Mucosa of descending colon (tissue), 3 donors: ENCODE measurements around the gene AXIN2. TPM values are rescaled to one million over a fixed set of nuclear protein-coding genes. Genes with fewer than 3 reads are reported as not detected.

ENCODE experiments used
- ATAC-seq: fragments of 200-7000 bp; cut with Tn5 transposase; one replicate; pipeline ENCODE4 v1.9.1; 2020; ENCODE audit warnings: mild to moderate bottlenecking, moderate library complexity
- DNase-seq, 3 donors: peaks; one replicate each; pipeline ENCODE4 v3.0.0-alpha.2; 2020
- H3K36me3 ChIP-seq: fragments of 200-600 bp; one replicate; pipeline ENCODE4 v1.8.0; 2021; ENCODE audit warnings: low read depth, mild to moderate bottlenecking
- H3K4me1 ChIP-seq: fragments of 200-600 bp; one replicate; pipeline ENCODE4 v1.8.0; 2021; ENCODE audit warnings: low read depth, mild to moderate bottlenecking
- H3K4me3 ChIP-seq: fragments of 200-600 bp; one replicate; pipeline ENCODE4 v1.8.0; 2021; ENCODE audit warnings: mild to moderate bottlenecking
- H3K9me3 ChIP-seq: fragments of 200-600 bp; one replicate; pipeline ENCODE4 v1.8.0; 2021; ENCODE audit warnings: mild to moderate bottlenecking
- intact Hi-C, 2 donors: fragments of 100-400 bp; cut with DNase I in 1 of 2; cut with micrococcal nuclease in 1 of 2; formaldehyde crosslinking; loops; one replicate each; pipeline versions ENCODE4 v1.11.0 to v1.11.1; 2022; cut with DNase I, micrococcal nuclease
- total RNA-seq, 3 donors: library from RNA; stranded (reverse); fragmentation: NEBNext Ultra II Directional in 2 of 3; extraction: Animal tissue kit (Norgen Biotek cat#: 25700) in 2 of 3; gene quantifications; one replicate each; pipeline versions ENCODE4 v1.2.1 to v1.2.4, GENCODE V29; 2021 to 2023
- TF ChIP-seq, protein P1 (sequence below): fragments of 200-600 bp; IDR thresholded peaks from one replicate; pipeline ENCODE4 v1.8.0; 2022; ENCODE audit warnings: antibody characterized with exemption, mild to moderate bottlenecking
- donor health status: DM: no; HTN: no; CAD: no; lungs with moderate emphysema.
- donor health status: DM: no; HTN: no; CAD: no.
- donor health status: DM: no; HTN: yes; CAD: no.

The AXIN2 gene
- total RNA-seq, 3 donors from 2014 or later, result 27.6 to 63.3 (median 39.3) TPM

DNA sequence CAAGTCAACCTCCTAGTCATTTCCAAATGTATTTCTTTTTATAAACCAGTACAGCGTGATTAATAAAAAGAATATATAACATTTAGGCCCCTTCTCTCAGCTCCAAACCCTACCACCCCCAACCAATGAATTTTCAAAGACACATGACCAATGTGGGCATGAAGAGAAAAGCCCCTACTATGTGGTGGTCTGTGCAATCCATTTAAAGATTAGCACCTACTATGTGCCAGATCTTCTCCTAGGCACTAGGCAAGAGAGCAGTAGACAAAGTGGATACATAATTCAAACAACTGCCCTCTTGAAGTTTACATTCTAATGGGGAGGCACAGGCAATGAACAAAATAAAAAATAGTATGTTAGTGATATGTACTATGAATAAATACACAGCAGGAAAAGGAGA, 19.4 kb downstream of the AXIN2 start:
- ATAC-seq (no peak), DNase-seq (no peak)
- H3K9me3 ChIP-seq, result no peaks in the 10 kb centered on the region
- intact Hi-C loops, result no loop called here
- H3K4me1 ChIP-seq, result peaks cover 17% of the 10 kb centered on the region
- H3K4me3 ChIP-seq, result no peak overlapping the region
- TF ChIP-seq, protein P1, sequence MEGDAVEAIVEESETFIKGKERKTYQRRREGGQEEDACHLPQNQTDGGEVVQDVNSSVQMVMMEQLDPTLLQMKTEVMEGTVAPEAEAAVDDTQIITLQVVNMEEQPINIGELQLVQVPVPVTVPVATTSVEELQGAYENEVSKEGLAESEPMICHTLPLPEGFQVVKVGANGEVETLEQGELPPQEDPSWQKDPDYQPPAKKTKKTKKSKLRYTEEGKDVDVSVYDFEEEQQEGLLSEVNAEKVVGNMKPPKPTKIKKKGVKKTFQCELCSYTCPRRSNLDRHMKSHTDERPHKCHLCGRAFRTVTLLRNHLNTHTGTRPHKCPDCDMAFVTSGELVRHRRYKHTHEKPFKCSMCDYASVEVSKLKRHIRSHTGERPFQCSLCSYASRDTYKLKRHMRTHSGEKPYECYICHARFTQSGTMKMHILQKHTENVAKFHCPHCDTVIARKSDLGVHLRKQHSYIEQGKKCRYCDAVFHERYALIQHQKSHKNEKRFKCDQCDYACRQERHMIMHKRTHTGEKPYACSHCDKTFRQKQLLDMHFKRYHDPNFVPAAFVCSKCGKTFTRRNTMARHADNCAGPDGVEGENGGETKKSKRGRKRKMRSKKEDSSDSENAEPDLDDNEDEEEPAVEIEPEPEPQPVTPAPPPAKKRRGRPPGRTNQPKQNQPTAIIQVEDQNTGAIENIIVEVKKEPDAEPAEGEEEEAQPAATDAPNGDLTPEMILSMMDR, result no peak
- H3K36me3 ChIP-seq, result no peaks in the 10 kb centered on the region

DNA sequence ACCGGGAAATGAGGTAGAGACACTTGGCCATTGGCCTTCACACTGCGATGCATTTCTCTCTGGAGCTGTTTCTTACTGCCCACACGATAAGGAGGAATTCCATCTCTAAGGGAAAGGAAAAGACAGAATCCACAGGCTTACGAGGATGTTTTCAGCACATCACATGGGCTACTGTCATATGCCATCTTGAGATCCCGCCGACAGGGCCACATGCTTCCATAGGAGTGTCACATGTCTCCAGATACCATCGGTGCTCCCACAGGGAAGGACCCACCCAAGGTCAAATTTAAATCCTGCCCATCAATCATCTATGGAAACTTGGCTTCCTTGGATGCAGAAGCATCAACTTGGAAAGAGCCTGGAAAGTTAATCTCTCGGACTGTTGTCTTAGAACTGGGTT, 20.0 kb downstream of the AXIN2 start:
- H3K4me3 ChIP-seq, result no peak overlapping the region
- intact Hi-C loops, result no loop called here
- no peaks in the 10 kb centered on the region for H3K9me3 ChIP-seq
- DNase-seq, result no peak
- H3K36me3 ChIP-seq, result no peaks in the 10 kb centered on the region
- no peak for ATAC-seq
- peaks cover 11% of the 10 kb centered on the region for H3K4me1 ChIP-seq
- TF ChIP-seq, protein P1, result no peak

DNA sequence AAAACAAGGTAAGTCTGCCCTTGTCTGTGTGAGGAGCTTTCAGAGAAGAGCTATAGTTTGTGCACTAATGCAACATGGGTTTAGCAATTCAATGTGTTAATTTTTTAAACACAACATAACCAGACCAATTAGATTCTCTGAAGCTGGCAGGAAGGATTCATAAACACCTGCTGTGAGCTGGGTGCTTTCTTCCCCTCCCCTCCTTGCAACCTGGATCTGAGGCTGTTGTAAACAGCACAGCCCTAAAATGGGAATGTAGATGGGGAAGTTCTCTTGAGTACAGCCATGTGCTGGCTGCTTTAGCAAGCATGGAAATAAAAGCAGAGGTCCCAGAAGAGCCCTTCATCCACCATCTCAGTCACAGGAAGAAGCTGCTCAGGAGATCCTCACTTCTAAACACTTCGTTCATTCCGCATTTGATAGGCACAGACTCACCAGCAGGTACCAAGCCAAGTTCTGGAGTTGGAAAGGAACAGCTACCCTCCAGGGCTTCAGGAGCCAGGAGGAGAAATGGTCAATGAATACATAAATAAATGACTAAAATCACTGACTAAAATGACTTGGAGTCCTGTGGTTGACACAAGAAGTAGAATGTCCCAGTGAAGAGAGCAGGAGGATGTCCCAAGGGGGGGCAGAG, 21.7 kb downstream of the AXIN2 start:
- DNase-seq (no peak), ATAC-seq (no peak)
- intact Hi-C loops, result no loop called here
- TF ChIP-seq, protein P1, result no peak
- no peaks in the 10 kb centered on the region for H3K9me3 ChIP-seq
- no peaks in the 10 kb centered on the region for H3K36me3 ChIP-seq
- H3K4me3 ChIP-seq, result no peak overlapping the region
- no peaks in the 10 kb centered on the region for H3K4me1 ChIP-seq

DNA sequence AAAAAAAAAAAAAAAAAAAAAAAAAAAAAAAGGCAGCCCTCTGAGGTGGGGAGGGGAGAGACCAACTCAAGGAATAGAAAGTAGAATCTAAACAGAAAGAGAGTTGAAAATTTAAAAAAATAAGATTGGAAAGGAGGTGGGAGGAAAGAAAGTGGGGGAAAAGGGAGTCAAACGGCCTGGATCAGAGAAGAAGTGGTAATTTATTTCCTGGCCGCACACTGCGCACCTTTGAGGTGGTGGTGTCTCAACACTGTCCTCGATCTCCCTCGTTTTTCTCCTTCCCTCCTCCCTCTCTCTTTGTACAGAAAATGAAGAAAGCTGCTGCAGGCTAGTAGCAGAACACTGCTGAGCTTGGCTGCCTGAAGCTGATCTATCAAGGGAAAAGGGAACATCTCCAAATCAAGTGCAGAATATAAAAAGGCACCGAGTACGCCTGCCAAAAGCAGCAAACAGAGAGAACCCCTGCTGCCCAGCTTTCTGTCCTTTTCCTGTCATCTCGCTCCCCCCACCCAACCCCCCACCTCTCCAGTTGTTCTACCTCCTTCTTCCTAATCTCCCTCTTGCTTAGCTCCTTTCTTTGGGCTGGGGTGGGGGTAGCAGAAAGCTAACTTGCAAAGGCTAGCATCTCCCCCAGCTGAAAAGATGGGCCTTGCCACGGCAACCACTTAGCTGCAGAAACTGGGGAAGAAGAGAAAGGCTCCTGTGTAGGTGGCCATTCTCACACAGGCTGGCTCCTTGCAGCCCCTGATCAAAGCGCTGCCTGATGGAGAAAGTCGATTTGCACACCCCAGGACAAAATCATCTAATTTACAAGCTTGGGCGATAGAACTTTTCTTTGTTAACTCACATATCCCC, 22.5 kb downstream of the AXIN2 start:
- no peaks in the 10 kb centered on the region for H3K36me3 ChIP-seq
- intact Hi-C loops, result no loop called here
- TF ChIP-seq, protein P1, result no peak
- no peak for DNase-seq
- no peak overlapping the region for H3K4me3 ChIP-seq
- no peaks in the 10 kb centered on the region for H3K9me3 ChIP-seq
- H3K4me1 ChIP-seq, result no peaks in the 10 kb centered on the region
- no peak for ATAC-seq

DNA sequence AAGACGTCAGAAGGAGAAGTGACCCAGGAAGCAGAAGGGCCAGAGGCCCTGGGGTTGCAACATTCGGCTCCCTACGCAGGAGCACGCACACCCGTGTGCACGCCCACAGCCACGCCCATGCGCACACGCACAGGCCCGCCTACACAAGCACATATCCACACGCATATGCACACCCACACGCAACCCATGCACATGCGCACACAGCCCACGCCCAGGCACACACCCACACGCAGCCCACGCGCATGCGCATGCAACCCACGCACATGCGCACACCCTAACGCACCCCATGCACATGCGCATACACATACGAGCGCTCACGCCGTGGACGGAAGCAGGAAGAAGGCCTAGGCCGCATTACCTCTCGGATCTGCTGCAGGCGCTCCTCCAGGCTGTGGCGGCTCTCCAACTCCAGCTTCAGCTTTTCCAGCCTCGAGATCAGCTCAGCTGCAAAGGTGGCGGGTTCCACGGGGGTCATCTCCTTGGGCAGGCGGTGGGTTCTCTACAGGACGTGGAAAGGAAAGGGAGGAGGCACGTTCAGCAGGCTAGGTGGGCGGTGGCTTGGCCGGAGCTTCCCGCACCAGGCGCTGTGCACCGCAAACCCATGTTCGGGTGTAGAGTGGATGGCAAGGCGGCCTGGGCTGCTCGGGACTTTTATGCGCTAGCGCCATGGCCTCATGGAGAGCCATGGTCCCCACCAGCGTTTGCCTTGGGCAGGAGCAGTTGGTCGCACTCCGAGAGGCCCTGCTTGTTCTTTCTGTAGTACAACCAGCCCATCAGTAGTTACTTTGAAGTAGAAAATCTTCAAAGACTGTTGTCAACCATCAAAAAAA, 23.4 kb downstream of the AXIN2 start:
- no peaks in the 10 kb centered on the region for H3K36me3 ChIP-seq

More for the DNA sequence above, 23.4 kb downstream of the AXIN2 start:
- no peaks in the 10 kb centered on the region for H3K9me3 ChIP-seq
- ATAC-seq (peak; percentile 50), DNase-seq (peak in 1 of 3 donors; percentile 40)
- H3K4me1 ChIP-seq, result no peaks in the 10 kb centered on the region
- H3K4me3 ChIP-seq, result no peak overlapping the region
- intact Hi-C loops, result no loop called here
- TF ChIP-seq, protein P1, result no peak
